H9 (cell line): ENCODE data around the gene PICALM. TPM values are rescaled to one million over a fixed set of nuclear protein-coding genes. Genes with fewer than 3 reads are reported as not detected.

Experiments used
- DNase-seq: peaks from one replicate; pipeline ENCODE4 v3.0.0-alpha.2; 2017
- H2AFZ ChIP-seq: one replicate; pipeline ENCODE4 v1.6.1; 2013; ENCODE audit warnings: mild to moderate bottlenecking, low read length, control low read depth, moderate library complexity
- H2AK5ac ChIP-seq: 2 replicates; pipeline ENCODE4 v1.6.1; 2013; ENCODE audit warnings: low read length, control low read depth, mixed read lengths; ENCODE audit not compliant: insufficient read length
- H2BK120ac ChIP-seq: one replicate; pipeline ENCODE4 v1.6.1; 2013; ENCODE audit warnings: low read depth, mild to moderate bottlenecking, low read length, control low read depth, inconsistent platforms; ENCODE audit not compliant: poor library complexity, severe bottlenecking
- H2BK12ac ChIP-seq: 2 replicates; pipeline ENCODE4 v1.6.1; 2013; ENCODE audit warnings: low read length, control low read depth, mixed read lengths, low read depth; ENCODE audit not compliant: insufficient read length
- H2BK15ac ChIP-seq: 2 replicates; pipeline ENCODE4 v1.6.1; 2013; ENCODE audit warnings: low read depth, low read length, control low read depth
- H2BK20ac ChIP-seq: one replicate; pipeline ENCODE4 v1.6.1; 2013; ENCODE audit warnings: low read depth, mild to moderate bottlenecking, low read length, control low read depth, inconsistent platforms; ENCODE audit not compliant: poor library complexity, severe bottlenecking
- H2BK5ac ChIP-seq: 2 replicates; pipeline ENCODE4 v1.6.1; 2013; ENCODE audit warnings: low read length, control low read depth, mixed read lengths; ENCODE audit not compliant: insufficient read length
- H3K14ac ChIP-seq: 2 replicates; pipeline ENCODE4 v1.6.1; 2013; ENCODE audit warnings: low read length, control low read depth; ENCODE audit not compliant: insufficient read depth
- H3K18ac ChIP-seq: 2 replicates; pipeline ENCODE4 v1.6.1; 2013; ENCODE audit warnings: low read depth, mild to moderate bottlenecking, mixed read lengths, low read length, control low read depth; ENCODE audit not compliant: insufficient read length
- H3K23ac ChIP-seq: 2 replicates; pipeline ENCODE4 v1.6.1; 2013; ENCODE audit warnings: low read length, control low read depth, mixed read lengths, low read depth; ENCODE audit not compliant: insufficient read length
- H3K23me2 ChIP-seq: 2 replicates; pipeline ENCODE4 v1.6.1; 2013; ENCODE audit warnings: low read depth, mild to moderate bottlenecking, mixed read lengths, low read length, control low read depth; ENCODE audit not compliant: insufficient read length, poor library complexity, severe bottlenecking
- H3K27ac ChIP-seq: 2 replicates; pipeline ENCODE4 v1.5.1; 2013; ENCODE audit warnings: low read length, control low read depth, mixed read lengths, low read depth; ENCODE audit not compliant: insufficient read length
- H3K27me3 ChIP-seq: 2 replicates; pipeline ENCODE4 v1.6.1; 2013; ENCODE audit warnings: low read length, control low read depth, inconsistent platforms; ENCODE audit not compliant: insufficient read depth
- H3K4ac ChIP-seq: 2 replicates; pipeline ENCODE4 v1.6.1; 2013; ENCODE audit warnings: low read depth, mild to moderate bottlenecking, control low read depth, inconsistent platforms, low read length, moderate library complexity
- H3K4me1 ChIP-seq: 2 replicates; pipeline ENCODE4 v1.6.1; 2013; ENCODE audit warnings: low read length, control low read depth, inconsistent platforms; ENCODE audit not compliant: insufficient read depth
- H3K4me2 ChIP-seq: 2 replicates; pipeline ENCODE4 v1.6.1; 2013; ENCODE audit warnings: low read length, control low read depth, mixed read lengths; ENCODE audit not compliant: insufficient read length, insufficient read depth
- H3K56ac ChIP-seq: 2 replicates; pipeline ENCODE4 v1.6.1; 2013; ENCODE audit warnings: low read depth, mild to moderate bottlenecking, mixed read lengths, low read length, control low read depth; ENCODE audit not compliant: insufficient read length
- H3K79me1 ChIP-seq: 2 replicates; pipeline ENCODE4 v1.6.1; 2013; ENCODE audit warnings: low read depth, mild to moderate bottlenecking, moderate library complexity, low read length, control low read depth, inconsistent platforms; ENCODE audit not compliant: insufficient read depth, poor library complexity, severe bottlenecking
- H3K79me2 ChIP-seq: 2 replicates; pipeline ENCODE4 v1.6.1; 2013; ENCODE audit warnings: low read length, control low read depth, inconsistent platforms; ENCODE audit not compliant: insufficient read depth
- H3K9ac ChIP-seq: 2 replicates; pipeline ENCODE4 v1.6.1; 2013; ENCODE audit warnings: low read length, control low read depth, mixed read lengths; ENCODE audit not compliant: insufficient read length; ENCODE audit errors: extremely low read depth
- H3K9me3 ChIP-seq: one replicate; pipeline ENCODE4 v1.6.1; 2013; ENCODE audit warnings: low read depth, low read length, inconsistent platforms; ENCODE audit not compliant: control insufficient read depth
- H3T11ph ChIP-seq: one replicate; pipeline ENCODE4 v1.6.1; 2013; ENCODE audit warnings: mild to moderate bottlenecking, low read length, control low read depth, inconsistent platforms
- H4K20me1 ChIP-seq: one replicate; pipeline ENCODE4 v1.6.1; 2013; ENCODE audit not compliant: control insufficient read depth, insufficient read length, insufficient read depth
- H4K5ac ChIP-seq: 2 replicates; pipeline ENCODE4 v1.6.1; 2013; ENCODE audit warnings: low read depth, mild to moderate bottlenecking, mixed read lengths, low read length, control low read depth; ENCODE audit not compliant: insufficient read length
- H4K8ac ChIP-seq: replicated peaks from 2 replicates; pipeline ENCODE4 v1.6.1; 2013; ENCODE audit warnings: low read length, control low read depth, mixed read lengths, low read depth; ENCODE audit not compliant: insufficient read length
- H4K91ac ChIP-seq: 2 replicates; pipeline ENCODE4 v1.6.1; 2013; ENCODE audit warnings: low read depth, mild to moderate bottlenecking, moderate library complexity, mixed read lengths, low read length, control low read depth; ENCODE audit not compliant: insufficient read length
- H3K27ac Mint-ChIP-seq, 3 experiments: 2 replicates in 2 of 3; 3 replicates in 1 of 3; pipeline ENCODE4 v1.8.0; 2020 to 2021; ENCODE audit warnings: mixed read lengths in 3 of 3, mild to moderate bottlenecking in 1 of 3, moderate library complexity in 1 of 3
- H3K27me3 Mint-ChIP-seq: 2 replicates; pipeline ENCODE4 v1.8.0; 2021; ENCODE audit warnings: low read depth, mild to moderate bottlenecking, moderate library complexity, mixed read lengths
- H3K36me3 Mint-ChIP-seq, 3 experiments: 2 replicates in 2 of 3; 3 replicates in 1 of 3; pipeline ENCODE4 v1.8.0; 2020 to 2021; ENCODE audit warnings: low read depth in 3 of 3, mixed read lengths in 3 of 3; ENCODE audit not compliant: insufficient read depth in 1 of 3
- H3K4me1 Mint-ChIP-seq, 2 experiments: 2 replicates each; pipeline ENCODE4 v1.8.0; 2020; ENCODE audit warnings: mixed read lengths in 2 of 2
- H3K4me3 Mint-ChIP-seq, 2 experiments: 2 replicates in 1 of 2; 3 replicates in 1 of 2; pipeline ENCODE4 v1.8.0; 2020 to 2021; ENCODE audit warnings: mild to moderate bottlenecking in 2 of 2, mixed read lengths in 2 of 2, moderate library complexity in 1 of 2
- H3K9me3 Mint-ChIP-seq, 2 experiments: 2 replicates in 1 of 2; 3 replicates in 1 of 2; pipeline ENCODE4 v1.8.0; 2020; ENCODE audit warnings: mild to moderate bottlenecking in 2 of 2, mixed read lengths in 2 of 2, moderate library complexity in 1 of 2
- WGBS: extraction: QIAGEN DNeasy Blood & Tissue Kit; methylation state at CpG from one replicate; pipeline ENCODE4 v1.1.7; 2013; ENCODE audit warnings: missing lambda C conversion rate, low lambda C conversion rate, mixed read lengths; ENCODE audit not compliant: insufficient read length; ENCODE audit errors: extremely low coverage; 5-methylcytosine and 5-hydroxymethylcytosine counted together
- total RNA-seq: library from RNA; stranded (reverse); gene quantifications from 2 replicates; pipeline ENCODE4 v1.2.1, GENCODE V29; 2021
- TF ChIP-seq, protein P1 (sequence below): fragments of 200-600 bp; sonication (generic); conservative IDR thresholded peaks from 3 replicates; pipeline ENCODE4 v1.8.0; 2021; ENCODE audit warnings: antibody characterized with exemption, mild to moderate bottlenecking

The PICALM gene
- total RNA-seq, 1 experiment from 2014 or later = 76.4 TPM

DNA sequence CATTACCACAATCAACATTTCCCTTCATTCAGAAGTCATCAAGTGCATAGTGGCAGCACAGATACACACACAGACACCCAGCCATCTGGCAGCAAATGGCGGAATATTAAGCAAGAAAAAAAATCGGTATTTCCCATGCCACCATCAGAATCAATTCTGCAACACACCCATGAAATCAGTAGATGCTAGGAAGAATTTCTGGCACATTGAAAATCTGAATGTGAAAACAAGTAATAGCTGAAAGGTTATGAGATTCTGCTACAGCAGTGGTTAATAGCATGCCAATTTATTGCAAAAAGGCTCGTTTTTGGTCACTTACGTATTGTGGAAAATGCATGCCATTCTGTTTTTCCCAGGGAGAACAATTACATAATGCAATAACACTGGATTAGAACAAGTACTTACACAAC lies 91.1 kb downstream of the PICALM start:
- no CpG with 5 or more reads among the region's 4 CpGs for WGBS
- no peak overlapping the region; a peak in 1 of 7 replicates for H3K27ac Mint-ChIP-seq
- Histone ChIP-seq H4K8ac (no peak overlapping the region), H2BK120ac (no peak overlapping the region), H3K4ac (no peak overlapping the region), H4K20me1 (no peaks in the 10 kb centered on the region), H3K27me3 (no peaks in the 10 kb centered on the region), H3K4me2 (no peak overlapping the region), H2AFZ (no peak overlapping the region), H3K56ac (no peak overlapping the region), H3K14ac (no peak overlapping the region), H3K23ac (no peak overlapping the region), H3T11ph (no peak overlapping the region), H3K9ac (no peak overlapping the region), H2BK20ac (no peak overlapping the region), H3K79me2 (no peaks in the 10 kb centered on the region), H4K5ac (no peak overlapping the region), H4K91ac (no peak overlapping the region), H3K18ac (no peak overlapping the region), H3K23me2 (no peaks in the 10 kb centered on the region), H2BK5ac (no peak overlapping the region), H3K27ac (no peak overlapping the region), H3K9me3 (no peaks in the 10 kb centered on the region), H2BK12ac (no peak overlapping the region), H3K79me1 (no peaks in the 10 kb centered on the region), H2BK15ac (no peak overlapping the region), H3K4me1 (no peaks in the 10 kb centered on the region), H2AK5ac (no peak overlapping the region)
- H3K27me3 Mint-ChIP-seq = no peaks in the 10 kb centered on the region
- H3K4me1 Mint-ChIP-seq = no peaks in the 10 kb centered on the region
- DNase-seq = no peak
- TF ChIP-seq, protein P1, sequence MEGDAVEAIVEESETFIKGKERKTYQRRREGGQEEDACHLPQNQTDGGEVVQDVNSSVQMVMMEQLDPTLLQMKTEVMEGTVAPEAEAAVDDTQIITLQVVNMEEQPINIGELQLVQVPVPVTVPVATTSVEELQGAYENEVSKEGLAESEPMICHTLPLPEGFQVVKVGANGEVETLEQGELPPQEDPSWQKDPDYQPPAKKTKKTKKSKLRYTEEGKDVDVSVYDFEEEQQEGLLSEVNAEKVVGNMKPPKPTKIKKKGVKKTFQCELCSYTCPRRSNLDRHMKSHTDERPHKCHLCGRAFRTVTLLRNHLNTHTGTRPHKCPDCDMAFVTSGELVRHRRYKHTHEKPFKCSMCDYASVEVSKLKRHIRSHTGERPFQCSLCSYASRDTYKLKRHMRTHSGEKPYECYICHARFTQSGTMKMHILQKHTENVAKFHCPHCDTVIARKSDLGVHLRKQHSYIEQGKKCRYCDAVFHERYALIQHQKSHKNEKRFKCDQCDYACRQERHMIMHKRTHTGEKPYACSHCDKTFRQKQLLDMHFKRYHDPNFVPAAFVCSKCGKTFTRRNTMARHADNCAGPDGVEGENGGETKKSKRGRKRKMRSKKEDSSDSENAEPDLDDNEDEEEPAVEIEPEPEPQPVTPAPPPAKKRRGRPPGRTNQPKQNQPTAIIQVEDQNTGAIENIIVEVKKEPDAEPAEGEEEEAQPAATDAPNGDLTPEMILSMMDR = no peak
- no peaks in the 10 kb centered on the region for H3K9me3 Mint-ChIP-seq
- no peak overlapping the region; a peak in 1 of 5 replicates for H3K4me3 Mint-ChIP-seq
- H3K36me3 Mint-ChIP-seq = peaks cover 2 to 44% (median 28%) of the 10 kb centered on the region in 3 experiments; a peak in 6 of 7 replicates
